Endothelial cell of umbilical vein (primary cell): Measurements from ENCODE around the gene NUDT22.

Experiments
- EZH2 ChIP-seq: IDR thresholded peaks from 2 replicates; pipeline ENCODE4 v1.6.1; 2012; ENCODE audit warnings: borderline replicate concordance, low read depth, mild to moderate bottlenecking, moderate library complexity, low read length, inconsistent platforms; ENCODE audit not compliant: severe bottlenecking
- MYC ChIP-seq: IDR thresholded peaks from one replicate; pipeline ENCODE4 v1.6.1; 2011; ENCODE audit warnings: mild to moderate bottlenecking, low read depth, low read length
- POLR2A ChIP-seq: IDR thresholded peaks from 2 replicates; pipeline ENCODE4 v1.6.1; 2012; ENCODE audit warnings: low read depth, mild to moderate bottlenecking, control low read depth, low read length
- TF ChIP-seq, protein P1 (sequence below), 2 donors: IDR thresholded peaks; 1 replicate in 1 of 2; 2 replicates in 1 of 2; pipeline ENCODE4 v1.5.1; 2011; ENCODE audit warnings: low read length in 2 of 2, mild to moderate bottlenecking in 2 of 2, moderate library complexity in 2 of 2, control low read depth in 1 of 2, inconsistent platforms in 1 of 2, low read depth in 1 of 2; ENCODE audit not compliant: insufficient read depth in 1 of 2; ENCODE audit errors: extremely low read depth in 1 of 2
- TF ChIP-seq, protein P2 (sequence below): IDR thresholded peaks from 2 replicates; pipeline ENCODE4 v1.6.1; 2011; ENCODE audit not compliant: insufficient read depth, insufficient read length

DNA sequence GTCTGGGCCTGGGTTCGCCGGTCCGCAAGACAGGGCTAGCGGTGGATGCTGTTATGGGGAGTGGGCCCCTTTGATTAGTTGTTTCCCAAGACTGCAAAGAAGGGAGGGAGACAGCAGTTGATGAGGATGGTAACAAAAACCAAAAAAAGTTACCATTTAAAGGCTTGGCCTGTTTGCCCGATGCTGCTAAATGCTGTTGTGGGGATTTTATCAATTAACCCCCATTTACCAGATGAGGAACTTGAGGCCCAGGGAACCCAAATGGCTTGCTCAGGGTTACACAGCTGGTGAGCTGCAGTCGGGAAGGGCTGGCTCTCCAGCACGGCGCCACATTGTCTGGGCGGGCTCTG lies 3.4 kb upstream of the NUDT22 start:
- no peak for TF ChIP-seq POLR2A
- TF ChIP-seq, protein P1, sequence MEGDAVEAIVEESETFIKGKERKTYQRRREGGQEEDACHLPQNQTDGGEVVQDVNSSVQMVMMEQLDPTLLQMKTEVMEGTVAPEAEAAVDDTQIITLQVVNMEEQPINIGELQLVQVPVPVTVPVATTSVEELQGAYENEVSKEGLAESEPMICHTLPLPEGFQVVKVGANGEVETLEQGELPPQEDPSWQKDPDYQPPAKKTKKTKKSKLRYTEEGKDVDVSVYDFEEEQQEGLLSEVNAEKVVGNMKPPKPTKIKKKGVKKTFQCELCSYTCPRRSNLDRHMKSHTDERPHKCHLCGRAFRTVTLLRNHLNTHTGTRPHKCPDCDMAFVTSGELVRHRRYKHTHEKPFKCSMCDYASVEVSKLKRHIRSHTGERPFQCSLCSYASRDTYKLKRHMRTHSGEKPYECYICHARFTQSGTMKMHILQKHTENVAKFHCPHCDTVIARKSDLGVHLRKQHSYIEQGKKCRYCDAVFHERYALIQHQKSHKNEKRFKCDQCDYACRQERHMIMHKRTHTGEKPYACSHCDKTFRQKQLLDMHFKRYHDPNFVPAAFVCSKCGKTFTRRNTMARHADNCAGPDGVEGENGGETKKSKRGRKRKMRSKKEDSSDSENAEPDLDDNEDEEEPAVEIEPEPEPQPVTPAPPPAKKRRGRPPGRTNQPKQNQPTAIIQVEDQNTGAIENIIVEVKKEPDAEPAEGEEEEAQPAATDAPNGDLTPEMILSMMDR (IDR thresholded peaks at IDR 0.05; ENCODE audit: extremely low read depth in 1 of 2, insufficient read depth in 1 of 2, low read depth in 1 of 2, low read length in 2 of 2): no peak
- no peak for TF ChIP-seq EZH2
- TF ChIP-seq MYC: no peak
- TF ChIP-seq, protein P2, sequence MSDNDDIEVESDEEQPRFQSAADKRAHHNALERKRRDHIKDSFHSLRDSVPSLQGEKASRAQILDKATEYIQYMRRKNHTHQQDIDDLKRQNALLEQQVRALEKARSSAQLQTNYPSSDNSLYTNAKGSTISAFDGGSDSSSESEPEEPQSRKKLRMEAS: no peak
